Activated CD8-positive, alpha-beta memory T cell treated with anti-CD3 and anti-CD28 coated beads, Interleukin-2, amount 50 U/mL, for 24 hours (primary cell): ENCODE measurements around the gene KSR1.
A peak's percentile ranks its signal among the peaks of the same experiment; 100 is the strongest.

Source experiments
- DNase-seq: peaks from one replicate; pipeline ENCODE4 v3.0.0-alpha.2; 2020; ENCODE audit errors: extremely low read depth

Gene KSR1

GRCh38 chr17:27590864-27591263 is 134.6 kb downstream of the KSR1 start:
- no peak for DNase-seq

- no peak for DNase-seq
Measured at GRCh38 chr17:27591986-27592385, 135.7 kb downstream of the KSR1 start.

GRCh38 chr17:27593232-27593856 is 137.1 kb downstream of the KSR1 start:
- no peak for DNase-seq

GRCh38 chr17:27593857-27594255 is 137.6 kb downstream of the KSR1 start:
- no peak for DNase-seq

GRCh38 chr17:27595208-27595607 is 139.0 kb downstream of the KSR1 start:
- no peak for DNase-seq

- no peak for DNase-seq
Measured at GRCh38 chr17:27596096-27596495, 139.8 kb downstream of the KSR1 start.

GRCh38 chr17:27596566-27597187 is 140.4 kb downstream of the KSR1 start:
- no peak for DNase-seq

- DNase-seq: no peak
Measured at GRCh38 chr17:27597188-27597580, 140.9 kb downstream of the KSR1 start.

GRCh38 chr17:27597783-27598320 is 141.6 kb downstream of the KSR1 start:
- no peak for DNase-seq

- no peak for DNase-seq
Measured at GRCh38 chr17:27598337-27599050, 142.2 kb downstream of the KSR1 start.

GRCh38 chr17:27600471-27600870 is 144.2 kb downstream of the KSR1 start:
- no peak for DNase-seq

- peak; percentile 73 for DNase-seq
Measured at GRCh38 chr17:27601069-27601974, 145.1 kb downstream of the KSR1 start.

- DNase-seq: no peak
Measured at GRCh38 chr17:27601975-27602302, 145.7 kb downstream of the KSR1 start.

GRCh38 chr17:27602721-27603420 is 146.6 kb downstream of the KSR1 start:
- peak; percentile 44 for DNase-seq

GRCh38 chr17:27603421-27603770 is 147.1 kb downstream of the KSR1 start:
- no peak for DNase-seq

- DNase-seq: no peak
Measured at GRCh38 chr17:27603880-27604794, 147.9 kb downstream of the KSR1 start.

GRCh38 chr17:27605409-27605808 is 149.2 kb downstream of the KSR1 start:
- DNase-seq: no peak

- DNase-seq: no peak
Measured at GRCh38 chr17:27607521-27608091, 151.4 kb downstream of the KSR1 start.

GRCh38 chr17:27608328-27609230 is 152.3 kb downstream of the KSR1 start:
- no peak for DNase-seq
